HG03060 (cell line): Measurements from ENCODE around the gene EXOC4.

Experiments
- ATAC-seq: cut with Tn5 transposase; IDR thresholded peaks from one replicate; pipeline ENCODE4 v1.9.1; 2021; ENCODE audit warnings: low read depth, moderate number of reproducible peaks; ENCODE audit not compliant: unreplicated experiment

Gene EXOC4

GRCh38 chr7:133837224-133837623, 584.3 kb downstream of the EXOC4 start:
- ATAC-seq = no peak

- no peak for ATAC-seq
Observed at GRCh38 chr7:133839121-133839520, 586.2 kb downstream of the EXOC4 start.

GRCh38 chr7:133843341-133843740, 590.5 kb downstream of the EXOC4 start:
- ATAC-seq = no peak

- no peak for ATAC-seq
Observed at GRCh38 chr7:133845005-133845404, 592.1 kb downstream of the EXOC4 start.

GRCh38 chr7:133846203-133846945, 593.5 kb downstream of the EXOC4 start:
- ATAC-seq = no peak

GRCh38 chr7:133850497-133851280, 597.8 kb downstream of the EXOC4 start:
- ATAC-seq = no peak

GRCh38 chr7:133851411-133851810, 598.5 kb downstream of the EXOC4 start:
- no peak for ATAC-seq

GRCh38 chr7:133853706-133854276, 600.9 kb downstream of the EXOC4 start:
- no peak for ATAC-seq

- no peak for ATAC-seq
Observed at GRCh38 chr7:133854739-133855138, 601.9 kb downstream of the EXOC4 start.

- no peak for ATAC-seq
Observed at GRCh38 chr7:133857376-133858119, 604.7 kb downstream of the EXOC4 start.

GRCh38 chr7:133858311-133858710, 605.4 kb downstream of the EXOC4 start:
- no peak for ATAC-seq

- no peak for ATAC-seq
Observed at GRCh38 chr7:133859231-133859630, 606.4 kb downstream of the EXOC4 start.

- ATAC-seq = no peak
Observed at GRCh38 chr7:133859871-133860450, 607.1 kb downstream of the EXOC4 start.

- ATAC-seq = no peak
Observed at GRCh38 chr7:133860628-133861335, 607.9 kb downstream of the EXOC4 start.

GRCh38 chr7:133861876-133862275, 609.0 kb downstream of the EXOC4 start:
- ATAC-seq = no peak

- ATAC-seq = no peak
Observed at GRCh38 chr7:133863362-133864061, 610.6 kb downstream of the EXOC4 start.

GRCh38 chr7:133869556-133869955, 616.7 kb downstream of the EXOC4 start:
- ATAC-seq = no peak

GRCh38 chr7:133871757-133872156, 618.9 kb downstream of the EXOC4 start:
- ATAC-seq = no peak

GRCh38 chr7:133873187-133873586, 620.3 kb downstream of the EXOC4 start:
- no peak for ATAC-seq
